ENCODE results near the gene EEF1E1. TPM values are rescaled to one million over a fixed set of nuclear protein-coding genes. Genes with fewer than 3 reads are reported as not detected.

The EEF1E1 gene
- polyA plus RNA-seq, 2 of the 4 experiments (the other 2 are of a cell fraction), result 119 to 122 TPM

GRCh38 chr6:8149350-8149749, 47.0 kb upstream of the EEF1E1 start (continued):
- TF ChIP-seq SREBF2 (IDR thresholded peaks at IDR 0.05), result no peak

GRCh38 chr6:8143945-8144344, 41.6 kb upstream of the EEF1E1 start:
- CTCF ChIA-PET, result no interaction called here
- no peak for TF ChIP-seq RNF2 (IDR thresholded peaks at IDR 0.05; ENCODE audit: borderline replicate concordance, low read depth)
- no peak for TF ChIP-seq ESRRA (IDR thresholded peaks at IDR 0.05; ENCODE audit: borderline replicate concordance, low read length)
- TF ChIP-seq MAFK (IDR thresholded peaks at IDR 0.05; ENCODE audit: partially characterized antibody), result no peak
- no peak for TF ChIP-seq EP300 (IDR thresholded peaks at IDR 0.05)
- TF ChIP-seq HOXB13 (CRISPR knock-in tag; IDR thresholded peaks at IDR 0.05; ENCODE audit: low read depth), result no peak
- no peak for TF ChIP-seq CTCF (IDR thresholded peaks at IDR 0.05)
- no peak for TF ChIP-seq NPAS2 (CRISPR knock-in tag; IDR thresholded peaks at IDR 0.05; ENCODE audit: borderline replicate concordance)
- TF ChIP-seq RARB (CRISPR knock-in tag; IDR thresholded peaks at IDR 0.05), result no peak
- no peak for TF ChIP-seq E2F6 (IDR thresholded peaks at IDR 0.05; ENCODE audit: borderline replicate concordance, low read depth)
- TF ChIP-seq TFCP2L1 (CRISPR knock-in tag; IDR thresholded peaks at IDR 0.05), result no peak
- no peak for TF ChIP-seq MAX (IDR thresholded peaks at IDR 0.05)
- no peak for TF ChIP-seq KDM1A (IDR thresholded peaks at IDR 0.05; ENCODE audit: low read depth)
- no peak for TF ChIP-seq HMGXB4 (CRISPR knock-in tag; IDR thresholded peaks at IDR 0.05; ENCODE audit: borderline replicate concordance)
- no peak for TF ChIP-seq TP53 (CRISPR knock-in tag; IDR thresholded peaks at IDR 0.05)
- TF ChIP-seq JUN (IDR thresholded peaks at IDR 0.05), result no peak
- no peak for TF ChIP-seq CHD4 (IDR thresholded peaks at IDR 0.05; ENCODE audit: borderline replicate concordance)
- TF ChIP-seq RAD21 (conservative IDR thresholded peaks at IDR 0.05 in 1 of 2, IDR thresholded peaks at IDR 0.05 in 1 of 2), result no peak
- no peak for ATAC-seq
- no peak for FAIRE-seq
- Histone ChIP-seq H3K4me2 (no peak overlapping the region), H3K4me3 (no peak overlapping the region), H3K4me1 (no peaks in the 10 kb centered on the region), H3K27ac (no peak overlapping the region), H3K9me3 (no peaks in the 10 kb centered on the region)
- POLR2A ChIA-PET, result no interaction called here
- 82% methylated on average over 2 of the region's 2 CpGs for WGBS (ENCODE audit: missing lambda C conversion rate)
- no peak for DNase-seq (ENCODE audit: low read depth in 1 of 2, low spot score in 1 of 2)

GRCh38 chr6:8139451-8139850, 37.1 kb upstream of the EEF1E1 start:
- no peak for ATAC-seq

More at GRCh38 chr6:8139451-8139850, 37.1 kb upstream of the EEF1E1 start:
- DNase-seq (ENCODE audit: low read depth in 1 of 2, low spot score in 1 of 2), result no peak
- 78% methylated on average over 7 of the region's 7 CpGs for WGBS (ENCODE audit: missing lambda C conversion rate)
- CTCF ChIA-PET, result interaction anchor here (0.8 to 2.1 kb wide), 4 partner anchors 9 to 414 kb away, joined by 3 to 13 read pairs (median 10); partner anchors contain the start of gene BMP6
- H3K4me2 ChIP-seq, result no peak overlapping the region
- TF ChIP-seq HOXA7 (CRISPR knock-in tag; IDR thresholded peaks at IDR 0.05), result no peak
- TF ChIP-seq HEYL (CRISPR knock-in tag; IDR thresholded peaks at IDR 0.05), result no peak
- no peak for TF ChIP-seq TP53 (CRISPR knock-in tag; IDR thresholded peaks at IDR 0.05)
- no peak for TF ChIP-seq FOSB (CRISPR knock-in tag; IDR thresholded peaks at IDR 0.05)
- no peak for TF ChIP-seq ZFP36 (IDR thresholded peaks at IDR 0.05; ENCODE audit: borderline replicate concordance, partially characterized antibody)
- TF ChIP-seq FOXS1 (CRISPR knock-in tag; IDR thresholded peaks at IDR 0.05), result no peak
- no peak for TF ChIP-seq CHD2 (IDR thresholded peaks at IDR 0.05; ENCODE audit: low read length, partially characterized antibody)
- no peak for TF ChIP-seq POLR2AphosphoS2 (conservative IDR thresholded peaks at IDR 0.05; ENCODE audit: low read length)
- TF ChIP-seq MAZ (IDR thresholded peaks at IDR 0.05; ENCODE audit: borderline replicate concordance, low read depth, low read length), result no peak
- TF ChIP-seq EP300 (IDR thresholded peaks at IDR 0.05), result no peak
- TF ChIP-seq RFX5 (IDR thresholded peaks at IDR 0.05), result no peak
- POLR2A ChIA-PET, result no interaction called here
- no peak overlapping the region for H3K4me3 ChIP-seq
- FAIRE-seq, result no peak
- no peaks in the 10 kb centered on the region for H3K9me3 ChIP-seq
- H3K4me1 ChIP-seq, result no peaks in the 10 kb centered on the region
- no peak overlapping the region for H3K27ac ChIP-seq

Data from A549 (cell line).